Peyer's patch (tissue), 4 donors: ENCODE data around the gene RNF130. TPM values are rescaled to one million over a fixed set of nuclear protein-coding genes. Genes with fewer than 3 reads are reported as not detected.

Experiments used
- DNase-seq, 3 donors: peaks; one replicate each; pipeline ENCODE4 v3.0.0-alpha.2; 2017 to 2019
- H3K27ac ChIP-seq, 4 donors: fragments of 200-600 bp; sonication (generic); one replicate each; pipeline ENCODE4 v1.5.1; 2016 to 2019
- H3K27me3 ChIP-seq, 2 donors: fragments of 200-600 bp; sonication (generic); one replicate each; pipeline ENCODE4 v1.5.1; 2019
- H3K36me3 ChIP-seq, 3 donors: fragments of 200-600 bp; sonication (generic); one replicate each; pipeline ENCODE4 v1.5.1; 2016 to 2019
- H3K4me1 ChIP-seq, 4 donors: fragments of 200-600 bp; sonication (generic); one replicate each; pipeline ENCODE4 v1.5.1; 2016 to 2019
- H3K4me3 ChIP-seq, 4 donors: fragments of 200-600 bp; sonication (generic); 1 replicate in 3 of 4; 2 replicates in 1 of 4; pipeline ENCODE4 v1.5.1; 2016 to 2019; ENCODE audit warnings: mild to moderate bottlenecking in 1 of 4
- H3K9me3 ChIP-seq, 4 donors: fragments of 200-600 bp; sonication (generic); one replicate each; pipeline ENCODE4 v1.5.1; 2016 to 2019; ENCODE audit warnings: mild to moderate bottlenecking in 1 of 4
- POLR2A ChIP-seq, 2 donors: fragments of 450-650 bp; IDR thresholded peaks; one replicate each; pipeline ENCODE4 v1.5.1; 2017; ENCODE audit warnings: antibody characterized with exemption in 2 of 2, mild to moderate bottlenecking in 2 of 2, moderate library complexity in 2 of 2
- total RNA-seq, 4 donors: library from RNA; depleted of rRNA; stranded (reverse); fragments of >200 nt; gene quantifications; one replicate each; pipeline ENCODE4 v1.1.0, GENCODE V29; 2016
- TF ChIP-seq, protein P1 (sequence below), 6 experiments: fragments of 450-650 bp in 4 of 6; fragments of 200-600 bp in 2 of 6; sonication (generic) in 1 of 6; IDR thresholded peaks; one replicate each; pipeline ENCODE4 v1.5.1; 2017 to 2019; ENCODE audit warnings: antibody characterized with exemption in 6 of 6, mild to moderate bottlenecking in 3 of 6, moderate library complexity in 1 of 6

RNF130 gene
- total RNA-seq, 4 donors from 2014 or later, result 29.7 to 54.5 (median 33.6) TPM

DNA sequence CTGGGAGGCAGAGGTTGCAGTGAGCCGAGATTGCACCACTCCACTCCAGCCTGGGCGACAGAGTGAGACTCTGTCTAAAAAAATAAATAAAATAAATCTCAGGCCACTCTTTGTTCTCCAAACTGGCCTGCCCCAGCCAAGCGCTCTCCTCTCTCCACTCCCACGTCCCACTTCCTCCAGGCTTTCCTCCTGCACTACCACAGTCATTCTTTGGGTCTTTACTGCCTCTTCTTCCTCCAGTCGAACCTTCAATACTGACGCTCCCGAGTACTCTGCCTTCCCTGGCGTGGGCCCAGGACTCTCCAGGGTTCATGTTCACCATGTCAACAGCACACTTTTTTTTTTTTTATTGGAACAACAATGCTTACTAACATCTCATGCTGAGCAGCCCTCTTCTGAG, 23.9 kb downstream of the RNF130 start:
- DNase-seq, result no peak
- H3K27ac ChIP-seq, result no peak overlapping the region
- H3K9me3 ChIP-seq, result no peaks in the 10 kb centered on the region
- no peak overlapping the region for H3K4me3 ChIP-seq
- no peaks in the 10 kb centered on the region for H3K36me3 ChIP-seq
- TF ChIP-seq, protein P1, sequence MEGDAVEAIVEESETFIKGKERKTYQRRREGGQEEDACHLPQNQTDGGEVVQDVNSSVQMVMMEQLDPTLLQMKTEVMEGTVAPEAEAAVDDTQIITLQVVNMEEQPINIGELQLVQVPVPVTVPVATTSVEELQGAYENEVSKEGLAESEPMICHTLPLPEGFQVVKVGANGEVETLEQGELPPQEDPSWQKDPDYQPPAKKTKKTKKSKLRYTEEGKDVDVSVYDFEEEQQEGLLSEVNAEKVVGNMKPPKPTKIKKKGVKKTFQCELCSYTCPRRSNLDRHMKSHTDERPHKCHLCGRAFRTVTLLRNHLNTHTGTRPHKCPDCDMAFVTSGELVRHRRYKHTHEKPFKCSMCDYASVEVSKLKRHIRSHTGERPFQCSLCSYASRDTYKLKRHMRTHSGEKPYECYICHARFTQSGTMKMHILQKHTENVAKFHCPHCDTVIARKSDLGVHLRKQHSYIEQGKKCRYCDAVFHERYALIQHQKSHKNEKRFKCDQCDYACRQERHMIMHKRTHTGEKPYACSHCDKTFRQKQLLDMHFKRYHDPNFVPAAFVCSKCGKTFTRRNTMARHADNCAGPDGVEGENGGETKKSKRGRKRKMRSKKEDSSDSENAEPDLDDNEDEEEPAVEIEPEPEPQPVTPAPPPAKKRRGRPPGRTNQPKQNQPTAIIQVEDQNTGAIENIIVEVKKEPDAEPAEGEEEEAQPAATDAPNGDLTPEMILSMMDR (IDR thresholded peaks at IDR 0.05), result no peak
- no peak for TF ChIP-seq POLR2A (IDR thresholded peaks at IDR 0.05)
- peaks cover 0 to 7% (median 0%) of the 10 kb centered on the region in 4 donors for H3K4me1 ChIP-seq
- no peaks in the 10 kb centered on the region for H3K27me3 ChIP-seq

DNA sequence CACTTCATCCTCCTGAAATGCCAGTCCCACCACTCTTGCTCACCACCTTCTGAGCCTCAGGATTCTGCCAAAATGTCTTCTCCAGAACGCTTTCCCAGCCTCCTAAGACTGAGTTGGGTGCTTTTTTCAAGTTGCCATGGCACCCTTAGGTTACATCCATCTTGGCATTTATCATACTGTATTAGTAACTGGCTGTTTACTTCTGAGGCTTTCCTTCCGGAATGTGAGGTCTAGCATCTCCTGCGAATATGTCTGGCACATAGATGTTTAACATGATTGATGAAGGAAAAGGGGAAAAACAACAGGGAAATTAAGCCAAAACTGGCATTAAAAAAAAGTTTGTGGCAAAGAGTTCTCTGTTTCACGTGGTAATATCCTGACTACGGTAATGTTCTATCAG, 24.9 kb downstream of the RNF130 start:
- Histone ChIP-seq H3K4me3 (no peak overlapping the region), H3K27me3 (no peaks in the 10 kb centered on the region), H3K9me3 (no peaks in the 10 kb centered on the region), H3K4me1 (peaks cover 0 to 7% (median 0%) of the 10 kb centered on the region in 4 donors), H3K36me3 (no peaks in the 10 kb centered on the region), H3K27ac (no peak overlapping the region)
- no peak for DNase-seq
- TF ChIP-seq, protein P1 (IDR thresholded peaks at IDR 0.05), result no peak
- TF ChIP-seq POLR2A (IDR thresholded peaks at IDR 0.05), result no peak

DNA sequence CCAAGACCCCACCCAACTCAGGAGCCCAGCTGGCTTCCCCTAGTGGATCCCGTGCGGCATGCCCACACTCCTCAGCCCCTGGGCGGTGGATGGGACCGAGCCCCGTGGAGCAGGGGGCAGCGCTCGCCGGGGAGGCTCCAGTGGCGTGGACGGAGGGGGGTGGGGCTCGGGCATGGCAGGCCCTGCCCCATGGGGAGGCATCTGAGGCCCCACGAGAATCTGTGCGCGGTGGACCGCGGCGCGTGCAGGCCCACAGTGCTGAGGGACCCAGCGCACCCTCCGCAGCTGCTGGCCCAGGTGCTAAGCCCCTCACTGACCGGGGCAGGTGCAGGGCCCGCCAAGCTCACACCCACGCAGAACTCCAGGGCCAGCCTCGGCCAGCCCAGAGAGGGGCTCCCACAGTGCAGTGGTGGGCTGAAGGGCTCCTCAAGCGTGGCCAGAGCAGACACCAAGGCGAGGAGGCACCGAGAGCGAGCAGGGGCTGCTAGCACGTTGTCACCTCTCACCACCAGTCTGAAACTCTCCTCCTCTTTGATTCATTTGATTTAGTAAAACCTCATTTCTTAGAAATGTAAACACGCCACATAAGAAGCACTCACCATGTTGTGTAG, 25.6 kb downstream of the RNF130 start:
- H3K4me3 ChIP-seq, result no peak overlapping the region
- H3K27ac ChIP-seq, result no peak overlapping the region
- peaks cover 0 to 7% (median 0%) of the 10 kb centered on the region in 4 donors for H3K4me1 ChIP-seq
- TF ChIP-seq, protein P1 (IDR thresholded peaks at IDR 0.05), result no peak
- no peak for TF ChIP-seq POLR2A (IDR thresholded peaks at IDR 0.05)
- H3K9me3 ChIP-seq, result no peaks in the 10 kb centered on the region
- no peaks in the 10 kb centered on the region for H3K36me3 ChIP-seq
- H3K27me3 ChIP-seq, result no peaks in the 10 kb centered on the region
- DNase-seq, result no peak

DNA sequence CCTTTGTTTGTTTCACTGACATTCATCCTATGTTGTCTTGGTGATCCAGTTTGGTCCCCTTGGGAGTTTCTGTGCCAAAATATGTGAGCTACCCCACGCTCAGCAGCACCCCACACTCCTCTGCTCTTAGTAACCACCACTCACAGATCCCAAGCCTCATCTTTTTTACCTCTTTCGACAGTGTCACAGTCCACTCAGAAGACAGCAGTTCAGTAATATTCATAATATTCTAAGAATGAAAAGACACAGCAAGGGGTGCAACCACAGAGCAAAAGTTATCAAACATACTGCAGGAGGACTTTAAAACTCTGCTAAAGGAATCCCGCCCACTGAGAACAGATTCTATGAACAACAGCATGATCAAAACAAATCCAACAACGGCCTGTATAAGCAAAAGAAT, 28.2 kb downstream of the RNF130 start:
- no peaks in the 10 kb centered on the region for H3K9me3 ChIP-seq
- H3K27me3 ChIP-seq, result no peaks in the 10 kb centered on the region
- H3K36me3 ChIP-seq, result peaks cover 0 to 2% (median 0%) of the 10 kb centered on the region in 3 donors
- no peak overlapping the region for H3K4me3 ChIP-seq
- no peaks in the 10 kb centered on the region for H3K4me1 ChIP-seq
- no peak overlapping the region for H3K27ac ChIP-seq
- no peak for DNase-seq
- TF ChIP-seq POLR2A (IDR thresholded peaks at IDR 0.05), result no peak
- TF ChIP-seq, protein P1 (IDR thresholded peaks at IDR 0.05), result no peak

DNA sequence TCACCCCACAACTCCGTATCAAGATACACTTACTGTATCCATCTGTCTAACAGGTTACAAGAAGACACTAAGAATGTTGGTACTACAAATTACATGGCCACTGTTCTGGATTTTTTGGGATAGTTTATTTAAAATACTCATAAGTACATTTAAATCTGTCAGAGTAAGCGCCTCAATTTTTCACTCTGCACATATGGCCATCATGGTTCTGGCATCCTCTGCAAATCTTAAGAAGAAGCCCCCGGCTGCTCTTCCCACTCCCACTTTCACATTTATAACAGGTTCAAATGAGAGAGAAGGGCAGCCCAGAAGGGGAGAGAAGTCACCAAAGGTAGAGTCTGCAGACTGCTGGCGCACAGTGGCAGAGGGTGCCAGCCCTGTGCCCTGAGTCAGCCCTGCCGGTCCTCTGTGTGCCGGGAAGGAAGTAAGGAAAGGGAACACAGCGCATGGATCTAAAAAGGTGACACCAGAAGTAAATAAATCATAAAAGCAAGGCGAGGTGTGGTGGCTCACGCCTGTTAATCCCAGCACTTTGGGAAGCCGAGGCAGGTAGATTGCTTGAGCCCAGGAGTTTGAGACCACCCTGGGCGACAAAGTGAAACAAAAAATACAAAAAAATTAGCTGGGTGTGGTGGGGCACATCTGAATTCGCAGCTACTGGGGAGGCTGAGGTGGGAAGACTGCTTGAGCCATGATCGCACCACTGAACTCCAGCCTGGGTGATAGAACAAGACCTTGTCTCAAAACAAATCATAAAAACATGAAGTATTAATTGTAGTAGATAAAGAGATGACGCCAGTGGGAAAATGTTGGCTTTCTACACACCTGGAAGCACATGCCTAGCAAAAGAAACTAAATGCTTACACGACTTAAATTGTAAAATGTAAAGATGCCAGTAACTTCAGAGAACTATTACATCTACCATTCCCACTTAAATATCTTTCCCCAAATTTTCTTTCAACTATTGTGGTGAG, 30.0 kb downstream of the RNF130 start:
- peaks cover 0 to 9% (median 0%) of the 10 kb centered on the region in 3 donors for H3K36me3 ChIP-seq
- TF ChIP-seq, protein P1 (IDR thresholded peaks at IDR 0.05), result no peak
- no peak for TF ChIP-seq POLR2A (IDR thresholded peaks at IDR 0.05)
- DNase-seq, result peak in 2 of 3 donors; percentile 49 to 55
- no peaks in the 10 kb centered on the region for H3K9me3 ChIP-seq
- no peaks in the 10 kb centered on the region for H3K4me1 ChIP-seq
- no peak overlapping the region for H3K27ac ChIP-seq
- no peaks in the 10 kb centered on the region for H3K27me3 ChIP-seq
- H3K4me3 ChIP-seq, result peak overlapping the region in 1 of 4 donors; percentile 14
